Measurements from ENCODE around the gene ECI2. TPM values are rescaled to one million over a fixed set of nuclear protein-coding genes. Genes with fewer than 3 reads are reported as not detected.

Gene ECI2
- total and polyA plus RNA-seq, 2 donors (not counting 3 experiments of a cell fraction or from before 2014, with no cell fraction given) = 33.5 to 91.0 TPM

DNA sequence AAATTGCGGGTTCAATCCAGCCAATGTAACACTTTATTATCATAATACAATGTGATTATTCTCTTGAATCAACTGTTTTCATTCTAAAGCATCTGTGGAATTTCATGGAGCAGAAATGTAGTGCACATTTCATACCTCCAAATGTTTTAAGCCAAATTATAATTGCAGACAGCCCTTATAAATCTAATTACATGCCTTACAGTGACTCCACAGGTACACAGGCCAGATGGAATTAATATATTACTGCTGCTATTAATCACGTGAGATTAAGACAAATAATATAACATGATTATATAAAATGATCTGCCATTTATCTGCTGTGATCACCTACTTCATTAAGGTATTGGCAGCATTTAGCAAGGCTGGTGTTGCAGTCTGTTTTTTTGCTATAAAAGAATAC is 9.7 kb upstream of the ECI2 start:
- Histone ChIP-seq H3K9me3 (replicated peaks; ENCODE audit: control insufficient read depth, insufficient read depth, low read length) (no peaks in the 10 kb centered on the region), H3K79me2 (ENCODE audit: control insufficient read depth, insufficient read depth, low read length) (no peaks in the 10 kb centered on the region), H3K4me3 (replicated peaks in 1 of 3; ENCODE audit: insufficient read depth in 1 of 3, low read depth in 1 of 3, low read length in 3 of 3) (no peak overlapping the region), H3K36me3 (ENCODE audit: control insufficient read depth in 2 of 2, extremely low read depth in 1 of 2, insufficient read depth in 2 of 2, low read length in 2 of 2) (no peaks in the 10 kb centered on the region), H3K4me1 (ENCODE audit: control insufficient read depth, extremely low read depth, insufficient read depth, low read length) (no peaks in the 10 kb centered on the region), H3K4me2 (ENCODE audit: insufficient read depth, low read length) (no peak overlapping the region), H3K9me1 (replicated peaks; ENCODE audit: control insufficient read depth, extremely low read depth, insufficient read depth, low read length) (no peaks in the 10 kb centered on the region), H4K20me1 (replicated peaks; ENCODE audit: control insufficient read depth, extremely low read depth, insufficient read depth, low read length) (no peaks in the 10 kb centered on the region), H3K9ac (replicated peaks; ENCODE audit: extremely low read depth, insufficient read depth, low read length) (no peak overlapping the region), H3K27ac (ENCODE audit: insufficient read depth, low read depth, low read length) (no peak overlapping the region), H2AFZ (ENCODE audit: low read depth, low read length) (no peak overlapping the region), H3K27me3 (ENCODE audit: control insufficient read depth in 2 of 2, insufficient read depth in 2 of 2, low read length in 2 of 2) (no peaks in the 10 kb centered on the region)
- FAIRE-seq = no peak
- ChIA-PET CTCF (interaction anchor here (2.6 to 2.8 kb wide), 2 partner anchors 9 to 10 kb away, joined by 10 to 16 read pairs; partner anchors contain the start of gene ECI2), POLR2A (no interaction called here)
- intact Hi-C loops (cut with micrococcal nuclease) (no loop called here), dilution Hi-C loops (cut with MboI; ENCODE audit: extremely low pct_ligation_motif_present, low sequenced_read_pairs) (no loop called here)
- no peak for DNase-seq (ENCODE audit: low read depth, low spot score)
- no TSS peak for BruUV-seq (replicated peaks)
- TF ChIP-seq EZH2 (IDR thresholded peaks at IDR 0.05; ENCODE audit: borderline replicate concordance, low read depth, low read length, severe bottlenecking) = no peak
- TF ChIP-seq CTCF (IDR thresholded peaks at IDR 0.05; ENCODE audit: extremely low read depth in 1 of 2, insufficient read depth in 1 of 2, low read depth in 1 of 2, low read length in 2 of 2) = no peak
- TF ChIP-seq FOS (IDR thresholded peaks at IDR 0.05; ENCODE audit: borderline replicate concordance, insufficient read depth, low read length) = no peak
- no peak for TF ChIP-seq MYC (IDR thresholded peaks at IDR 0.05; ENCODE audit: low read depth, low read length)
- TF ChIP-seq POLR2A (IDR thresholded peaks at IDR 0.05; ENCODE audit: low read depth, low read length) = no peak
- TF ChIP-seq, protein P1, sequence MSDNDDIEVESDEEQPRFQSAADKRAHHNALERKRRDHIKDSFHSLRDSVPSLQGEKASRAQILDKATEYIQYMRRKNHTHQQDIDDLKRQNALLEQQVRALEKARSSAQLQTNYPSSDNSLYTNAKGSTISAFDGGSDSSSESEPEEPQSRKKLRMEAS (IDR thresholded peaks at IDR 0.05; ENCODE audit: insufficient read depth, insufficient read length) = no peak
- no peak for TF ChIP-seq POLR2AphosphoS5 (IDR thresholded peaks at IDR 0.05; ENCODE audit: insufficient read depth, low read depth, low read length)
- TF ChIP-seq GATA2 (IDR thresholded peaks at IDR 0.05; ENCODE audit: insufficient read depth, insufficient read length, low read depth, low read length) = no peak
- no peak for TF ChIP-seq JUN (IDR thresholded peaks at IDR 0.05; ENCODE audit: borderline replicate concordance, insufficient read depth, insufficient read length, low read depth)
